Measurements from ENCODE around the gene KCNMB4.

The KCNMB4 gene

DNA sequence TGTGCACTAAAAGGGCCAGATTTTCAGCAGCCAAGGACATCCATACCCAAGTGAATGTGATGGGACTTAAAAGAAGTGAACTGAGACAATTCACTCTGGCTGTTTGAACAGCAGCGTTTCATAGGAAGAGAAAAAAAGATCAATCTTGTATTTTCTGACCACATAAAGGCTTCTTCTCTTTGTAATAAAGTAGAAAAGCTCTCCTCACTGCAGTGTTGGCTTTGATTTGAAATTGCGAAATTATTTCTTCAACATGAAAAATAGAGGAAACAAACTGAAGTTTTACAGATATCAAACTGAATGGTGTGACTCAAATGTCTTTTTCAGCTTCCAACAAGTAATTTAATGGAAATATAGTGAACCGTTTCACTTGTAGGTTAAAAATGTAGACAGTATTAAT lies 11.3 kb upstream of the KCNMB4 start:
- H3K36me3 ChIP-seq (replicated peaks in 1 of 2; ENCODE audit: control insufficient read depth in 2 of 2, insufficient read depth in 2 of 2, low read length in 2 of 2): peaks cover 4 to 50% of the 10 kb centered on the region in 2 donors
- no peak overlapping the region for H2BK5ac ChIP-seq (ENCODE audit: low read length)
- H4K91ac ChIP-seq (ENCODE audit: low read depth, low read length, poor library complexity): no peak overlapping the region

DNA sequence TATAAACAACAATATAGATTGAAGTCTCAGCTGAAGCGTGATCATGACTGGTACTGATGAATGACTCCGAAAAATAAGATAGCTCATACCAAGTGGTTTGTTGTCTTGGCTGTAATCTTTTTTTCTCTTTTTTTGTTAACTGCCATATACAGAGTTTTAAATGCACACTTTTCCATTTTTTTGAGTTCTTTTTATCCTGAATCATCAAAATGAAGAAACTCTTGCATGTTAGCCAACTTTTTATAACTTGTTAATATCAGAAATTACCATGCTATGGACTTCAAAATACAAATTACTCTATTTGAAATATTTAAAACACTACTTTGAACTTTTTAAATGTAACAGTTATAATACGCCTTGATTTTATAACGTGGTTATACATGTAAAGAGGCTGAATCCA lies 10.1 kb upstream of the KCNMB4 start:
- H3K9ac ChIP-seq (ENCODE audit: low read depth, low read length, poor library complexity): no peak overlapping the region
- H2BK5ac ChIP-seq (ENCODE audit: low read length): no peak overlapping the region
- H3K23ac ChIP-seq (ENCODE audit: low read depth, low read length, poor library complexity): no peak overlapping the region
- no CpG with 5 or more reads among the region's 4 CpGs for WGBS, 2 donors (ENCODE audit: extremely low coverage in 2 of 2, insufficient read length in 2 of 2, insufficient replicate concordance in 1 of 2)
- no peak overlapping the region for H2BK15ac ChIP-seq (ENCODE audit: low read length)
- no peaks in the 10 kb centered on the region for H3K79me1 ChIP-seq (ENCODE audit: low read depth, low read length)
- no peak overlapping the region for H3K14ac ChIP-seq (ENCODE audit: low read length)
- H4K8ac ChIP-seq (ENCODE audit: low read depth, low read length): no peak overlapping the region
- H2AK5ac ChIP-seq (ENCODE audit: low read depth, low read length): no peak overlapping the region
- H3K27me3 ChIP-seq (ENCODE audit: control insufficient read depth in 3 of 3, insufficient read depth in 3 of 3, low read depth in 1 of 3, low read length in 3 of 3): no peaks in the 10 kb centered on the region
- no peak overlapping the region for H3K4me2 ChIP-seq (ENCODE audit: insufficient read depth, low read length, poor library complexity, severe bottlenecking)
- H3K4me1 ChIP-seq (ENCODE audit: control insufficient read depth in 2 of 2, insufficient read depth in 1 of 2, low read depth in 1 of 2, low read length in 2 of 2): no peaks in the 10 kb centered on the region
- no peak overlapping the region for H3K4ac ChIP-seq (ENCODE audit: low read length)
- H3K36me3 ChIP-seq (replicated peaks in 1 of 2; ENCODE audit: control insufficient read depth in 2 of 2, insufficient read depth in 2 of 2, low read length in 2 of 2): peaks cover 4 to 50% of the 10 kb centered on the region in 2 donors
- H2BK120ac ChIP-seq (ENCODE audit: low read depth, low read length): no peak overlapping the region
- no peak overlapping the region for H2BK12ac ChIP-seq (ENCODE audit: low read length)
- DNase-seq (ENCODE audit: low spot score): no peak
- H3K18ac ChIP-seq (ENCODE audit: low read length): no peak overlapping the region
- no peaks in the 10 kb centered on the region for H3K9me3 ChIP-seq (replicated peaks in 1 of 2; ENCODE audit: control insufficient read depth in 2 of 2, insufficient read depth in 1 of 2, low read depth in 1 of 2, low read length in 2 of 2)
- no peak overlapping the region for H2AFZ ChIP-seq (ENCODE audit: low read length)
- no peak overlapping the region for H4K91ac ChIP-seq (ENCODE audit: low read depth, low read length, poor library complexity)
- H3K4me3 ChIP-seq (ENCODE audit: low read length in 2 of 2): no peak overlapping the region
- H3K27ac ChIP-seq (replicated peaks; ENCODE audit: low read length): no peak overlapping the region

More for the DNA sequence above, 11.3 kb upstream of the KCNMB4 start:
- no peaks in the 10 kb centered on the region for H3K4me1 ChIP-seq (ENCODE audit: control insufficient read depth in 2 of 2, insufficient read depth in 1 of 2, low read depth in 1 of 2, low read length in 2 of 2)
- no peak overlapping the region for H3K4me2 ChIP-seq (ENCODE audit: insufficient read depth, low read length, poor library complexity, severe bottlenecking)
- H2BK12ac ChIP-seq (ENCODE audit: low read length): no peak overlapping the region
- H3K18ac ChIP-seq (ENCODE audit: low read length): no peak overlapping the region
- no peaks in the 10 kb centered on the region for H3K27me3 ChIP-seq (ENCODE audit: control insufficient read depth in 3 of 3, insufficient read depth in 3 of 3, low read depth in 1 of 3, low read length in 3 of 3)
- no peak overlapping the region for H2BK120ac ChIP-seq (ENCODE audit: low read depth, low read length)
- H4K8ac ChIP-seq (ENCODE audit: low read depth, low read length): no peak overlapping the region
- H3K79me1 ChIP-seq (ENCODE audit: low read depth, low read length): no peaks in the 10 kb centered on the region
- no peak for DNase-seq (ENCODE audit: low spot score)
- H3K9me3 ChIP-seq (replicated peaks in 1 of 2; ENCODE audit: control insufficient read depth in 2 of 2, insufficient read depth in 1 of 2, low read depth in 1 of 2, low read length in 2 of 2): no peaks in the 10 kb centered on the region
- no CpG with 5 or more reads among the region's 3 CpGs for WGBS, 2 donors (ENCODE audit: extremely low coverage in 2 of 2, insufficient read length in 2 of 2, insufficient replicate concordance in 1 of 2)
- H2AFZ ChIP-seq (ENCODE audit: low read length): no peak overlapping the region
- no peak overlapping the region for H3K4me3 ChIP-seq (ENCODE audit: low read length in 2 of 2)
- H3K9ac ChIP-seq (ENCODE audit: low read depth, low read length, poor library complexity): no peak overlapping the region
- H3K23ac ChIP-seq (ENCODE audit: low read depth, low read length, poor library complexity): no peak overlapping the region
- H2BK15ac ChIP-seq (ENCODE audit: low read length): no peak overlapping the region
- H3K4ac ChIP-seq (ENCODE audit: low read length): no peak overlapping the region
- no peak overlapping the region for H3K27ac ChIP-seq (replicated peaks; ENCODE audit: low read length)
- no peak overlapping the region for H2AK5ac ChIP-seq (ENCODE audit: low read depth, low read length)
- H3K14ac ChIP-seq (ENCODE audit: low read length): no peak overlapping the region

DNA sequence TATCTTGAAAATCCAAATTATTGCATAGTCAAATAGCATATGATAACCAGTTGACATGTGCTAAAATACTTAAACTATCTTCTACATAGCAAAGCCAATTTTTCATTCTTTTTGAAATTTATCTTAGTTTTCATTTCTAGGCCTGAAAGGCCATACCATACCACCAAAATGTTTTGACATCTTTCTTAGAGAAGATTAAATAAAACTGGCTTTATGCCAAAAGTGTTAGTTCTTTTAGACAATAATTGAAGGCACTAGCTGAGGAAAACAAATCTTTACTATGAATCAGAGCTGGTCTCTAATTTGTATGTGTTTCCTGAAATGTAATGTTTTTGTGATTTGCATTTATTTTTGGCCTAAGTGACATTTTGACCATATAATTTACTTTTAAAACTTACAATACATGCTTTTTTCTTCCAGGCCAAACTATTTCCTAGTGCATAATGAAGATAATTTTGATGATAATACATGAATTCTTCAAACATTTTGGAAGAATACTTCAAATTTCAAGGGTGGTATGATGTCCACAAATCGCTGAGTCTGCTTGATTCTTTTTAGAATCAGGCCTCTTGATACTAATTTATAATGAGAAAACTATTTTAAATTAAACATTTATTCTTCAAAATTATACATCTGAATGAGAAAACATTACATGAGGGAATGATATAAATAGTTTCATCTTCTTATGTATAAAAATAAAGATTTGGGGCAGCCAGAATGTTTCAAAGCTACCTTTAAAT lies 6.5 kb upstream of the KCNMB4 start:
- Histone ChIP-seq H3K36me3 (replicated peaks in 1 of 2; ENCODE audit: control insufficient read depth in 2 of 2, insufficient read depth in 2 of 2, low read length in 2 of 2) (peaks cover under 1 to 14% of the 10 kb centered on the region in 2 donors), H3K4me1 (ENCODE audit: control insufficient read depth in 2 of 2, insufficient read depth in 1 of 2, low read depth in 1 of 2, low read length in 2 of 2) (no peaks in the 10 kb centered on the region), H3K79me1 (ENCODE audit: low read depth, low read length) (no peaks in the 10 kb centered on the region), H4K8ac (ENCODE audit: low read depth, low read length) (no peak overlapping the region), H2BK120ac (ENCODE audit: low read depth, low read length) (no peak overlapping the region), H2BK5ac (ENCODE audit: low read length) (no peak overlapping the region), H4K91ac (ENCODE audit: low read depth, low read length, poor library complexity) (no peak overlapping the region), H3K4me2 (ENCODE audit: insufficient read depth, low read length, poor library complexity, severe bottlenecking) (no peak overlapping the region), H3K9ac (ENCODE audit: low read depth, low read length, poor library complexity) (no peak overlapping the region), H3K18ac (ENCODE audit: low read length) (no peak overlapping the region), H3K14ac (ENCODE audit: low read length) (no peak overlapping the region), H2BK15ac (ENCODE audit: low read length) (no peak overlapping the region), H2AK5ac (ENCODE audit: low read depth, low read length) (no peak overlapping the region), H3K4ac (ENCODE audit: low read length) (no peak overlapping the region), H3K23ac (ENCODE audit: low read depth, low read length, poor library complexity) (no peak overlapping the region), H2BK12ac (ENCODE audit: low read length) (no peak overlapping the region), H3K4me3 (ENCODE audit: low read length in 2 of 2) (no peak overlapping the region), H2AFZ (ENCODE audit: low read length) (no peak overlapping the region), H3K27me3 (ENCODE audit: control insufficient read depth in 3 of 3, insufficient read depth in 3 of 3, low read depth in 1 of 3, low read length in 3 of 3) (peaks cover 0 to 6% (median 0%) of the 10 kb centered on the region in 3 experiments), H3K27ac (replicated peaks; ENCODE audit: low read length) (no peak overlapping the region), H3K9me3 (replicated peaks in 1 of 2; ENCODE audit: control insufficient read depth in 2 of 2, insufficient read depth in 1 of 2, low read depth in 1 of 2, low read length in 2 of 2) (peaks cover 0 to 4% of the 10 kb centered on the region in 2 donors)
- no CpG with 5 or more reads among the region's 1 CpG for WGBS, 2 donors (ENCODE audit: extremely low coverage in 2 of 2, insufficient read length in 2 of 2, insufficient replicate concordance in 1 of 2)
- no peak for DNase-seq (ENCODE audit: low spot score)

GRCh38 chr12:70360218-70360617 lies 5.9 kb upstream of the KCNMB4 start:
- no peak overlapping the region for H3K4ac ChIP-seq (ENCODE audit: low read length)
- H3K36me3 ChIP-seq (replicated peaks in 1 of 2; ENCODE audit: control insufficient read depth in 2 of 2, insufficient read depth in 2 of 2, low read length in 2 of 2): peaks cover 0 to 8% of the 10 kb centered on the region in 2 donors
- H3K9ac ChIP-seq (ENCODE audit: low read depth, low read length, poor library complexity): no peak overlapping the region
- H3K18ac ChIP-seq (ENCODE audit: low read length): no peak overlapping the region
- no peak overlapping the region for H3K23ac ChIP-seq (ENCODE audit: low read depth, low read length, poor library complexity)
- peaks cover 0 to 4% of the 10 kb centered on the region in 2 donors for H3K9me3 ChIP-seq (replicated peaks in 1 of 2; ENCODE audit: control insufficient read depth in 2 of 2, insufficient read depth in 1 of 2, low read depth in 1 of 2, low read length in 2 of 2)
- no peak overlapping the region for H2AK5ac ChIP-seq (ENCODE audit: low read depth, low read length)
- no peak overlapping the region for H2BK5ac ChIP-seq (ENCODE audit: low read length)
- no peaks in the 10 kb centered on the region for H3K79me1 ChIP-seq (ENCODE audit: low read depth, low read length)
- no peak for DNase-seq (ENCODE audit: low spot score)
- no peak overlapping the region for H2BK15ac ChIP-seq (ENCODE audit: low read length)
- no peak overlapping the region for H2AFZ ChIP-seq (ENCODE audit: low read length)
- H2BK12ac ChIP-seq (ENCODE audit: low read length): no peak overlapping the region
- no peak overlapping the region for H3K27ac ChIP-seq (replicated peaks; ENCODE audit: low read length)
- peaks cover under 1 to 1% of the 10 kb centered on the region in 2 donors for H3K4me1 ChIP-seq (ENCODE audit: control insufficient read depth in 2 of 2, insufficient read depth in 1 of 2, low read depth in 1 of 2, low read length in 2 of 2)
- no peak overlapping the region for H2BK120ac ChIP-seq (ENCODE audit: low read depth, low read length)
- H4K8ac ChIP-seq (ENCODE audit: low read depth, low read length): no peak overlapping the region
- no peak overlapping the region for H3K4me2 ChIP-seq (ENCODE audit: insufficient read depth, low read length, poor library complexity, severe bottlenecking)
- no peak overlapping the region for H3K14ac ChIP-seq (ENCODE audit: low read length)
- H3K4me3 ChIP-seq (ENCODE audit: low read length in 2 of 2): no peak overlapping the region
- peaks cover 0 to 12% (median 3%) of the 10 kb centered on the region in 3 experiments for H3K27me3 ChIP-seq (ENCODE audit: control insufficient read depth in 3 of 3, insufficient read depth in 3 of 3, low read depth in 1 of 3, low read length in 3 of 3)
- H4K91ac ChIP-seq (ENCODE audit: low read depth, low read length, poor library complexity): no peak overlapping the region
